Ascending aorta (tissue), 2 donors: Measurements from ENCODE around the gene PPP1R1B. TPM values are rescaled to one million over a fixed set of nuclear protein-coding genes. Genes with fewer than 3 reads are reported as not detected.

ENCODE experiments used
- DNase-seq, 2 donors: peaks; one replicate each; pipeline ENCODE4 v3.0.0-alpha.2; 2019; ENCODE audit warnings: low spot score in 2 of 2
- H3K27ac ChIP-seq, 2 donors: fragments of 200-600 bp; sonication (generic); one replicate each; pipeline ENCODE4 v1.5.1; 2016 to 2017; ENCODE audit warnings: mild to moderate bottlenecking in 1 of 2
- H3K27me3 ChIP-seq: fragments of 200-600 bp; sonication (generic); one replicate; pipeline ENCODE4 v1.5.1; 2017
- H3K36me3 ChIP-seq, 2 donors: fragments of 200-600 bp; sonication (generic); one replicate each; pipeline ENCODE4 v1.5.1; 2016
- H3K4me1 ChIP-seq, 2 donors: fragments of 200-600 bp; sonication (generic); one replicate each; pipeline ENCODE4 v1.5.1; 2016 to 2017; ENCODE audit warnings: mild to moderate bottlenecking in 1 of 2
- H3K4me3 ChIP-seq, 2 donors: fragments of 200-600 bp; sonication (generic); one replicate each; pipeline ENCODE4 v1.5.1; 2016 to 2017; ENCODE audit warnings: mild to moderate bottlenecking in 1 of 2
- H3K9me3 ChIP-seq, 2 donors: fragments of 200-600 bp; sonication (generic); one replicate each; pipeline ENCODE4 v1.5.1; 2016
- CTCF ChIP-seq, 3 experiments: fragments of 200-600 bp in 2 of 3; fragments of 450-650 bp in 1 of 3; sonication (generic) in 2 of 3; IDR thresholded peaks; one replicate each; pipeline ENCODE4 v1.5.1; 2016 to 2019; ENCODE audit warnings: antibody characterized with exemption in 3 of 3, mild to moderate bottlenecking in 1 of 3, moderate library complexity in 1 of 3
- intact Hi-C: fragments of 100-400 bp; cut with DNase I; formaldehyde crosslinking; loops from one replicate; pipeline ENCODE4 v1.15.1; 2023
- total RNA-seq: library from RNA; depleted of rRNA; stranded (reverse); fragments of >200 nt; gene quantifications from one replicate; pipeline ENCODE4 v1.1.0, GENCODE V29; 2016

PPP1R1B gene
- total RNA-seq, 1 donor from 2014 or later = 2.4 TPM

- Histone ChIP-seq H3K4me1 (no peaks in the 10 kb centered on the region), H3K36me3 (peaks cover 13 to 23% of the 10 kb centered on the region in 2 donors), H3K9me3 (no peaks in the 10 kb centered on the region), H3K27ac (no peak overlapping the region), H3K4me3 (no peak overlapping the region), H3K27me3 (no peaks in the 10 kb centered on the region)
- no peak for DNase-seq
- TF ChIP-seq CTCF (IDR thresholded peaks at IDR 0.05) = peak; percentile 32 to 86 (median 79)
- intact Hi-C loops = no loop called here
Measured at GRCh38 chr17:39653662-39654331, 27.0 kb downstream of the PPP1R1B start.

DNA sequence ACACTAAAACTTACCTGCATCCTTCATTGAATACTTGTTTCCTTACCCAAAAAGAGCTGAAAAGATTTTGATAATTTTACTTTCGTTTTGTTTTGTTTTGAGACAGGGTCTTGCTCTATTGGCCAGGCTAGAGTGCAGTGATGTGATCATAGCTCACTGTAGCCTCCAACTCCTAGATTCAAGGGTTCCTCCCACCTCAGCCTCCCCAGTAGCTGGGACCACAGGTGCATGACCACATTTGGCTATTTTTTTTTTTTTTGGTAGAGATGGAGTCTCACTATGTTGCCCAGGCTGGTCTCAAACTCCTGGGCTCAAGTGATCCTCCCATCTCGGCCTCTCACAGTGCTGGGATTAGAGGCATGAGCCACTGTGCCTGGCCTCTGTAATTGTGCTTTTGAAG lies 28.4 kb downstream of the PPP1R1B start:
- no peaks in the 10 kb centered on the region for H3K9me3 ChIP-seq
- no peaks in the 10 kb centered on the region for H3K27me3 ChIP-seq
- DNase-seq = no peak
- H3K4me1 ChIP-seq = no peaks in the 10 kb centered on the region
- no peak for TF ChIP-seq CTCF (IDR thresholded peaks at IDR 0.05)
- H3K36me3 ChIP-seq = peaks cover 23 to 35% of the 10 kb centered on the region in 2 donors
- intact Hi-C loops = no loop called here
- no peak overlapping the region for H3K4me3 ChIP-seq
- H3K27ac ChIP-seq = no peak overlapping the region

DNA sequence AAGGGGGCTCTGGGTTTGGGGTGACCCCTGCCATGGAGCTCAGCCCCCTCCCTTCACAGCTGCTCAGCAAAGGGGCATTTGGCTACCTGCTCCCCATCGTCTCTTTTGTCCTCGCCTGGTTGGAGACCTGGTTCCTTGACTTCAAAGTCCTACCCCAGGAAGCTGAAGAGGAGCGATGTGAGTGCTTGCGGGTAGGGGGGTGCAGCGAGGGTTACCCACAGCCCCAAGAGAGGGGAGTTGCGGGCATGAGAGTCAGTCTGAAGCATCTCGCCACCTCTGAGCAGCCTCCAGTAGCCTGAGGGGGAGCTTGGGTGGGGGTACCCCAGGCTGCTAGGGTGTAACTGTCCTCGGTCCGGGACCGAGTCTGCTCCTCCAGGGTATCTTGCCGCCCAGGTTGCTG lies 31.6 kb downstream of the PPP1R1B start:
- Histone ChIP-seq H3K4me1 (peaks cover 0 to 7% of the 10 kb centered on the region in 2 donors), H3K27ac (no peak overlapping the region), H3K4me3 (no peak overlapping the region), H3K9me3 (no peaks in the 10 kb centered on the region), H3K27me3 (no peaks in the 10 kb centered on the region), H3K36me3 (peaks cover 34 to 38% of the 10 kb centered on the region in 2 donors)
- no peak for TF ChIP-seq CTCF (IDR thresholded peaks at IDR 0.05)
- intact Hi-C loops = no loop called here
- DNase-seq = no peak

GRCh38 chr17:39658760-39659159 lies 32.0 kb downstream of the PPP1R1B start:
- no peak overlapping the region for H3K4me3 ChIP-seq

DNA sequence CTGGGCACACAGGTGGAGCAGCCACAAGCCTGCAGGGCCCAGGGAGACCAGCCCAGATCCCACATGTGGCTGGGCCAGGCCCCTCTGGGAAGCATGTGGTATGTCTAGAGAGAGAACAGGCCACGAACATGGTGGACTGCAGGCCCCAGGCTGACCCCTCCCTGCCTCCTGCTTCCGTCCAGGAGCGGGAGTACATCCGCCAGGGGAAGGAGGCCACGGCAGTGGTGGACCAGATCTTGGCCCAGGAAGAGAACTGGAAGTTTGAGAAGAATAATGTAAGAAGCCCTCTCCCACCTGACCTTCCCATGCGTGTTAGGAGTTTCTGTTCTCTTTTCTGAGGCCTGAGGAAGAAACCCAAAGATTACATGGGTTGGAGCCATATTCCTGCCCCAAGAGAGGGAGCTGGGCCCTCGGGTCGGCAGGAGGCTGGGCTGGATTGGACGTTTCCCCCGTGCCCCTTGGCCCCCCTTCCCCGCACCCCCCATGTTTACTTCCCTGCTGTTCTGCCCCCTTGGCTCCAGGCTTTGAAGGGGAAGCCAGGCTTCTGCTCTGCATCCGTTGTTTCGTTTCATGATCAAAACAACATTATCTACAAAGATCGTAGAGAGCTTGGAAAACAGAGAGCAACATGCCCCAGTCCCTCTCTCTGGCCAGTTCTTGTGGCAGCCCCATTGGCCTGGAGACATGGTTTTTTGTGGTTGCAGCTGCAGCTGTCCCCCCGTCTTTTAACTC lies 32.7 kb downstream of the PPP1R1B start:
- Histone ChIP-seq H3K27me3 (no peaks in the 10 kb centered on the region), H3K9me3 (no peaks in the 10 kb centered on the region), H3K36me3 (peaks cover 34 to 38% of the 10 kb centered on the region in 2 donors), H3K4me3 (no peak overlapping the region), H3K4me1 (peaks cover 4 to 16% of the 10 kb centered on the region in 2 donors), H3K27ac (no peak overlapping the region)
- DNase-seq = no peak
- TF ChIP-seq CTCF (IDR thresholded peaks at IDR 0.05) = no peak
- intact Hi-C loops = no loop called here

More at GRCh38 chr17:39658760-39659159, 32.0 kb downstream of the PPP1R1B start:
- intact Hi-C loops = no loop called here
- Histone ChIP-seq H3K9me3 (no peaks in the 10 kb centered on the region), H3K36me3 (peaks cover 34 to 38% of the 10 kb centered on the region in 2 donors), H3K27ac (no peak overlapping the region), H3K4me1 (peaks cover 2 to 11% of the 10 kb centered on the region in 2 donors), H3K27me3 (no peaks in the 10 kb centered on the region)
- DNase-seq = no peak
- TF ChIP-seq CTCF (IDR thresholded peaks at IDR 0.05) = no peak
